ENCODE results near the gene EPHA2.
"Not testable (repeated sequence)": the region's sequence is repeated elsewhere in the genome, so short reads cannot be mapped to it uniquely, and the experiment has no call there.

EPHA2 gene

DNA sequence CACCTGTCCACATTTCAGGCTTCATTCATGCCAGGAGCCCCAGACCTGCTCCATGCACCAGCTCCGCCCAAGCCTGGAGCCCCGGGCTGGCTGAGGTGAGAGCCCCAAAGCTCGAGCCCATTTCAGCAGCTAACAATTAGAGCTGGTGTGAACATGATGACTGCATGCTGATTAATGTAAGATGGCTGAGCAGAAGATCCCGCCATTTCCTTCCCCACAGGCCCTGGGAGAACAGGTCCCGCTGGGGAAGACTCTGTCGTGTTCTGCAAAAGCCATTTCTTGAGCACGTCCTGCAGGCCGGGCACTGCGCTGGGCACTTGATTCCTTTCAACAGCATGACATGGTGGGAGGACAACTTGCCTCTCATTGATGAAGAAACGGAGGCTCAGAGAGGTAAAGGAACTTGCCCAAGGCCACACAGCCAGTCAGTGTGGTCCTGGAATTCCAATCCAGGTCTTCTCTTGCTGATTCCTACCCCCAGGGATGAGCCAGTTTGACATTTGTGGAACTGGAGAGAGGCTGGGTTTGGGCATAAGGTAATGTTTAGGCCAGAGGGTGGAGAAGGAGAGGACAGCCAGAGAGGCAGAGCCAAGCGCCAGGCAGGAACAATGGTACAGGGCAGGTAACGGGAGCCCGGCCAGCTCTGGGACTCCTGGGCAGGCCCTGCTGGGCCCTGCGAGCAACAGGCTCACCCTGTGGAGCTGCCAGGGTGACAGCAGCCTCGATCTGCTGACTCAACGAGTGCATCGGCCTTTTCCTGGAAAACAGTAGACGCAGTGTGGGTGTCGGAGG, 28.1 kb upstream of the EPHA2 start:
- no peak for DNase-seq (ENCODE audit: low read depth)

DNA sequence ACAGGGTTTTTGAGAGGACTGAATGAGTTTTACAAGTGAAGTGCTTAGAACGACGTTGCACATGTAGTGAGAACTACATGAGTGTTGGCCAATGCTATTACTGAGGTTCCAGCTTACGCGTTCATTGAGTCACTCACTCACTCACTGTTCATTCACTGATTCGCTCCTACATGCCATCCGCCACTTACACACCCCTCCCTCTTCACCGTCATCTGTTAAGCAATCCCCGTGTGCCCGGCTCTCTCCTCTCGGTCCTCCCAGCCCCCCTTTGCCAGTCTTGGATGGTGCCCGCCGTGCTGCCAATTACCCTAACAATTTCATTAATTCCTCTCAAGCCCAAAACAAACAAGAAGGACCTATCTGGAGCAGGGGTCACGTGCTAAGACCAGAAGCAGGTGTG, 27.3 kb upstream of the EPHA2 start:
- DNase-seq (ENCODE audit: low read depth): no peak

DNA sequence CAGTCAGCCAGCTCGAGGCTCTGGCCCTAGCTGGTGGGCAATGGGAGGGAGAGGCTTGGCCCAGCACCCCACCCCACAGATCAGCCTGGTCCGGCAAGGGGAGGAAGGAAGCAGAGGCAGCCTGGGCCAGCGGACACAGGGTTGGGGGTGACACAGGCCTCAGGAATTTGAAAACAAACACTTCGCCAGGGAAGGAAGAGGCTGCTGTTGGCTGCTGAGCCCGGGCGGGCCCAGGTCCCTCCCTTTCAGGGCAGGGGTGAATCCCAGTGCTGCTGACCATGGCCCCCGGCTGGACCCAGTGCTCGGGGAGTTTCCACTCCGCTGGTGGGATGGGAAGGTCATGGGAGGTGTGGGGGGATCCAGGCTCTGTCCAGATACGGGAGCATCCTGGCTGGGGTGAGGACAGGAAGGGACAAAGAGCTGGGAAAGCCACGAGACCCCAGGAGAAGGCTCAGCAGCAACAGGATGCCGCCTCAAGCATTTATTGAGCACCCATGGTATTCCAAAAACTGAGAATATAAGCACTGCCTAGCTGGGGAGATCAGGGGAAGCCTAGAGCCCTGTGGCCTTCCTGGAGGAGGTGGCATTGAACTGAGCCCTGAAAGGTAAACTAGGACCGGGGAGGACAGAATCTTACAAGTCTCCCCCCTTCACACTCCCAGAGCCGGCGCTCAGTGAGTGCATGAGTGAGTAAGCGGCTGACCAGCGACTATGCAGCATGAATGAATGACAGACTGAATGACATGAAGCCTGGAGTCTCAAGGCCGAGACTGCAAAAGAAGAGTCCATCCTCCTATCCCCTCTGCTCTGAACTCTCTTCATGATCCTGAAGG, 26.2 kb upstream of the EPHA2 start:
- no peak for DNase-seq (ENCODE audit: low read depth)

DNA sequence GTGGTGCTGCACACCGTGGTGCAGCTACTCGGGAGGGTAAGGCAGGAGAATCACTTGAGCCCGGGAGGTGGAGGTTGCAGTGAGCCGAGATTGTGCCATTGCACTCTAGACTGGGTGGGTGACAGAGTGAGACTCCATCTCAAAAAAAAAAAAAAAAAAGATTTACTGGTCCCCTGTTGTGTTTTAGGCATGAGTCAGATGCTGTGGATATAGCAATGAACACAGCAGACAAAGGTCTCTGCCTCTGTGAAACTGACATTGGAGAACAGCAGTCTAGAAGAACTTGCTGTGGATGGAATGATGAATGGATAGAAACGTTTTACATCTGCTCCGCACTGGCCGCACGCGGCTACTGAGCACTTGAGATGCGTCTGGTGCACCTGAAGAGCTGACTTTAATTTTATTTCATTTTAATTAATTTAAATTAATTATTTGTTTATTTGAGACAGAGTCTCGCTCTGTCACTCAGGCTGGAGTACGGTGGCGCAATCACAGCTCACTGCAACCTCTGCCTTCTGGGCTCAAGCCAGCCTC, 24.5 kb upstream of the EPHA2 start:
- DNase-seq (ENCODE audit: low read depth): no peak

DNA sequence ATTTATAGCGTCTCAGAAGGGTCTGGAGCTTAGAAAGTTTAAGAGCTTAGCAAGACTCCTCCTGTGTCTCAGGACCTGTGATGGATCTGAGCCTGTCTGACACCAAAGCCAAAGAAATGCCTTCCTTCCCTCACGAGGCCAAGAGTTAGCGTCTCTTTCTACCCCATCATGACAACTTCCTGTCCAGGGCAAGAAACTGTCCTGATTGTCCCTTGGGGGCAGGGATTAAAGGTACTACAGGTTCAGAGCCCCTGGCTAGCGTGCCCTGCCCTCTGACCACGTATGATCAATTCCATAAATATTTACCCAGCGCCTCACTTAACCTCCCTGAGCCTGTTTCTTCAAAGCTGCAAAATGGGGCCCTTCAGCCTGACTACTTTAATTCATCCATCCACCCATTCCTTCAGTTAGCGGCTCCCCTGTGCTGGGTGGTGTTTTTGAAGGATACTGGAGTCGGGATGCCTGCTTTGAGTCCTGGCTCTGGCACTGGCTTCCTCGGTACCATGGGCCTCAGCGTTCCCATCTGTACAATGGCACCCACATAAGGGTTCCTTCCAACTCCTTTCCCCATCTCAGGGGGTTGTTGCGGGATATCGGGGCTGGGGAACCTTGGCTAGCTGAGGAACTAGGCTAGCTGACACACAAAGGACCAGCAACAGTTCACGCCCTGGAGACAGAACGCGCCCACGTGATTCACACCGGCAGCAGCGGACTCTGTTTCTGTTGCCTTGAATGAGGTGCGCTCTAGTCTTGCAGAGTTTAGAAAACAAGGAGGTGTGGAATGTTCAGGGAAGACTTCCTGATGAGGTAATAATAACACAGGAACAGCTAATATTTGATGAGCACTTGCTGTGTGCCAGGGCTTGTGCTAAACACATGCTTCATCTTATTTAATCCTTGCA, 23.0 kb upstream of the EPHA2 start:
- DNase-seq (ENCODE audit: low read depth): no peak

DNA sequence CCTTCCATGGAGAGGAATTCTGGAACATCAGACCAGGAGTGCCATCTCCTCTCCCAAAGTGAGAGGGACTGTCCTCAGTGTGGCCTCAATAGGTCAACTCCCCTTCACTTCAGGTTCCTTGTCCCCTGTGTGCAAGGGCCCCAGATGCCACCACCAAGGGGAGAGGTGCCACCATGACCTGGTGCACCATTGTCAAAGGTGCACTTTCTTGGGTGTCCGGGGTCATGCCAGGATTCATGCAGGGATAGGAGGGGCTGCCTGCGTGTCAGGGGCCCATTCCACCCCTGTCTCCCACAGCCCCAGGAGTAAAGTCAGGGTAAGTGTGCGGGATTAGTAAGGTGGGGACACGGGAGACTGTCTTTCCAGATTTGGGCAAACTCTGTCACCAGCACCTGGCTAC, 21.4 kb upstream of the EPHA2 start:
- DNase-seq (ENCODE audit: low read depth): no peak

DNA sequence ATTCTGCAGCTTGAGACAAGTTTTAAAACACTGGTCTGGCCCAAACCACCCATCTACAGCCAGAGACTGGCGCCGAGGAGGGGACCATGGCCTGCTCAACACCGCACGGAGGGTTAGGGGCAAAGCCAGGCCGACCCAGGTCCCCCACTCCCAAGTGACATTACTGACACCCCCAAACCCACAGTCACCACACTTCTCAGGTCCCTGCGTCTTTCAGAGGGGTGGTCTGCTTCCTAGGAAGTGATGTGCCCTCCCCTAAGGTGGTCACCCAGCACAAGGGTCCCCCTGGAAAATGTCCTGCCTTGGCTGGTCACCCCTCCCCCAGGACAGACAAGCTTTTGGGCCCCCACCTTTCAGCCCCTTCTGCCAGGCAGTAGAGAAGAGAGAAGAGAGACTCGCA, 20.8 kb upstream of the EPHA2 start:
- no peak for DNase-seq (ENCODE audit: low read depth)

DNA sequence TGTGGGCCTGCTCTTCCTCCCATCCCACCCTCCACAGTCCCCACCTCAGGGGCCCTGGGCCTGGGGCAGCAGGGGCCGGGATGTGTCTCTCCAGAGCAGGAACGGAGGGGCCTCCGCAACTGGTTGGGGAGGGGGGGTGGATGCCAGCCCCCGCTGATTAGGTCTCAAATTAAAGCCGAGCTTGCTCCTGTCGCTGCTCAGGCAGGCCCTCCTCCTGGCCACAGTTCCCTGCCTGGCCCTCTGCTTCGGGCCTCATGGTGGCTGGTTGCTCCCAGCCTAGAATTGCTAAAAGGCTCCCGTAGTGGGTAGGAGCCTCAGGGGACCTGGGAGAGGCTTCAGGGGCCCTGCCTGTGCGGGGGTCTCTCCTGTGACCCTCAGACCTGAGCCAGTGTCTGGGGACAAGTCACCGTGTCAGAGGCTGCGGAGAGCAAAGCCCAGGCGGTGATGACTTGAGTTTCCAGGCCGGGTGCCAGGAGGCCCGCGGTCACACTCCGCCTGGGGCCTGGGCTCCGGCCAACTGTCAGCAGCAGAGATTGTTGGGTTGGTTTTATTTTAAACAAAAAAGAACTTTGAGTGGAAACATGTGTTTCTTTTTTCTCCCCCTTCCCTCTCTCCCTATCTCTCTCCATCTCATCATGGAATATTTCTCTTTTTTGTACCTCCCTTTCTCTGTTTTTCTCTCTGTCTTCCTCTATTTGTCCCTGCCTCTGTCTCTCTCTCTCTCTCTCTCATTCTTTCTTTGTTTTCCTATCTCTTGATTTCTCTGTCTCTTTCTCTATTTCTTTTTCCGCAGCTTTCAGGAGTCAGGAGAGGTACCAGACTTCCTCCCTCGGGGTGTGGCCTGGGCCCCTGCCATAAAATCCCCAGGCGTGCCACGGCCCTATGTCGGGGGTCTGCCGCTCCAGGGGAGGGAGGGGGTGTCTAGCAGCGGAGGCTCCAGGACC, 20.0 kb upstream of the EPHA2 start:
- no peak for DNase-seq (ENCODE audit: low read depth)

DNA sequence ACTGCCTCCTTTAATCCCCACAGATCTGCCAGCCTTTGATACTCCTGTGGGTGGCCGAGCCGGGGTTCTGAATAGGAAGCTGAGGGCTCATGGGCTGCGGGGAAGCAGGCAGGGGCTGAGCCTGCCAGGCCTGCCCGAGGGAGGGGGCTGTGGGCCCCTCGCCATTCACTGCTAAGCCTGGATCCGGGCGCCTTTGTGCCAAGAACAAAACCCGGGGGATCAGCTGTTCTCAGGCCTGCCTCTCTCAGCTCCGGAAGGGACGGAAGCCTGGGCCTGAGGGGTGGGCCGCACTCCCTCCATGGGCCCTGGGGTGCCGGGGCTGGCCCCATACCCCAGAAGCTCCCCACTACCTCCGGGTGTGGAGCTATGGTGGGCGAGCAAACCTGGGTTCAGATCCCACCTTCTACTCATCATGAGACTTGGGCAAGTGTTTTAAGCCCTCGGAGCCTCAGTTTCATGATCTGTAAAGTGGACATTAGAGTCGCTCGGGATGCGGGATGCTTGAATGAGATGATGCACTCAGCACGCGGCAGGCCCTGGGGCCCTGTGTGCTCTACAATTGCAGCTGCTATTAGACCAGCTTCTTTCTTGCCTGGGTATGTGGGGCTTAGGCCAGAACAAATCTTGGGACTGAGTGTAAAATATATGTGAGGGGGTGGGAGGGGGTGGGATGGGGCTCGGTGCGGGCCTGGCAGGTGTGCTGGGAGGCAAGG, 19.2 kb upstream of the EPHA2 start:
- no peak for DNase-seq (ENCODE audit: low read depth)

DNA sequence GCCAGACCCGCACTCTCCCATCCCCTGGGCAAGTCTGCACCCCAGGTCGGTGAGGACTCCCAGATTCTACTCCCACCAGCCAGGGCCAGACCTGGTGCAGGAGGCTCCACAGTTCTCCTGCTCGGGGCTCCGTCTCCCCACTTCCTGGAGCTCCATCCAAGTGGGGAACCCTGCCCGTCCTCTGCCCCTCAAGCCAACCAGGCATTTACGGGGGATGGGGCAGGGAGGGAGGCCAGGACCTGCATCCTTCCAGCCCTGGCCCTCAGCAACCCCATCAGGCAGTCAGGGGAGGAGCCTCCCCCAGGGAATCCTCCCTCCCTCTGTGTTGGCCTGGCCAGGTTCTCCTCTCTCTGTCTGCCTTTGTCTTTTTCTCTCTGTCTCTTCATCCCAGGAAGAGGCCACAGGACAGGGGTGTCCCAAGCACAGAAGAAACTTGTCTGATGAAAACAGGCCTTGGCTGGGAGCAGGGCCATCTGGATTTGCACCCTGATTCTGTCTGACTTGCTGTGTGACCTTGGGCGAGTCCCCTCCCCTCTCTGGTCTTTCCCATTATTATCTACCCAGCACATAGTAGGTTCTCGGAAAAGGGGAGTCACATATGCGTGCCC, 18.5 kb upstream of the EPHA2 start:
- DNase-seq (ENCODE audit: low read depth): no peak

DNA sequence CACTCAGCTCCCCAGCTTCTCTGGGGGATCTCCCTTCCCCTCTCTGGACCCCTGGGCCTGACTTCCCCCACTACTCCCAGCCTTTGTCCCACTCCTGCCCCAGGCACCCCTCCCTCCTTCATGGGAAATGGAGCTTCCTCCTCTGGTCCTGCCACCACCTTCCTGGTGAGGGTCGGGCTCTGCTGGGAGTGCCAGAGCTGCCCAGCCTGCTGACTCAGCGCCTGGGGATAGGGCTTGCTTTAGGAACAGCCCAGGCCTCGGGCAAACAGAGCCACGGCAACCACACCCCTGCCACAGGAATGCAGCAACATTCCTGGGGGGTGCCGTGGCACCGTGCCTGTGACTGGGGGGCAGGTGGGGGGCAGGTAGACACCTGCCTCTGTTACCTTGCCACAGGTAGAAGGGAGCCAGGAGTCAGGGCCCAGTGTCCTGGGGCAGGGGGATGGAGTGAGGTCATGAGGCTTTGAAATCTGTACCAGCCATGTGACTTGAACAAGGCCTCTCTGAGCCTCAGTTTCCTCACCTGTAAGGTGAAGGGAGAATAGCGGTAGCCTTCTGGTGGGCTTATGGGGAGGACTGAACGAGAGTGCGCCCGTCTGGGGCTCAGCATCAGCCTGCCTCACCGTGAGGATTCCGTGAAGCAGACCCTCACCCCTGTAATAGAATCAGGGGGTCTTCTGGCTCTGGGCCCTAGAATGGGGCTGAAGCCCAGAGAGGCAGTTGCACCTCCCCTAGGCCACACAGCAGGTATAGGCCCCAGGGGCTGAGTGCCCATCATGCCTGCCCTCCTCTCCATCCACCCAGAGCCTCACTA, 17.8 kb upstream of the EPHA2 start:
- DNase-seq (ENCODE audit: low read depth): no peak

DNA sequence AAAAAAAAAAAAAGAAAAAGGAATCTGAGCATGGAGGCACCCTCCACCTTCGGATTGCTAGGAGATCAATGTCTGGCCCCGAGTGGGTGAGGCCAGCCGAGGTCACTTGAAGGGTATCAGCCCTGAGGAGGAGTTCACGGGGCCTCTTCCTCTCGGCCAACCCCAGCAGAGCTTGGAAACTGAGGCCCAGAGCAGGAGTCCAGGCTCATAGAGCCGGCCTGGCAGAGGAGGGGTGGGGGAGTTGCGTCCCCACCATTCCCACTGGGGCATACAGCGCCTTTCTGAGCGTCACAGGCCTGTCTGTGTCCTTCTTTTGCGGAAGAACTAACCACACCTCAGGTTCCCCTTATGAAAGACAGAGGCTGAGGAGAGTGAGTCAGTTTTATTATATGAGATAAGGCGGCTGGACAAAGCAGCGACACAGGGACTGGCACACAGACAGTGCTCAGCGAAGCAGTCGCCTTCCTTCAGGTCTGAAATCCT, 17.1 kb upstream of the EPHA2 start:
- DNase-seq (ENCODE audit: low read depth): no peak

DNA sequence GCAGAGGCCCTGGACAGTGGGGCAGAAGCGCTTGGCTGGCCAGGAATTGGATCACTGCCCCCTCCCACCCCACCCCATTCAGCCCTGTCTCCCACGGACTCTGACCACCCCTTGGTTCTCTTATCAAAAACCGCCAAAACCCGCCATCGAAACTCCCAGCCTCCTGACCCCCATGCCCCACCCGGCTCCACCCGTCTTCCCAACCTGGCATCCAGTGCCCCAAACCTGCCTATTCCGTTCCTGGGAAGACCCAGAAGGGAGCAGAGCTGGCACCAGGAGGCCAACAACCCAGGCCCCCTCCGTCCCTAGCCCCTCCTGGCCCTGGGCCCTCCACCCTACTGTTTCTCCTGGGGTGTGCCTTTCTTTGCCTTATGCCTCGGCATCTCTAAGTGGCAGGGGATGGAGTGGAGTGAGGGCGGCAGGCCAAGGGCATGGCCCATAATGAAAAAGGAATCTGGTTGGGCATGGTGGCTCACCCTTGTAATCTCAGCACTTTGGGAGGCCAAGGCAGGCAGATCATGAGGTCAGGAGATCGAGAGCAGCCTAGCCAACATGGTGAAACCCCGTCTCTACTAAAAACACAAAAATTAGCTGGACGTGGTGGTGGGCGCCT, 16.5 kb upstream of the EPHA2 start:
- DNase-seq (ENCODE audit: low read depth): no peak

DNA sequence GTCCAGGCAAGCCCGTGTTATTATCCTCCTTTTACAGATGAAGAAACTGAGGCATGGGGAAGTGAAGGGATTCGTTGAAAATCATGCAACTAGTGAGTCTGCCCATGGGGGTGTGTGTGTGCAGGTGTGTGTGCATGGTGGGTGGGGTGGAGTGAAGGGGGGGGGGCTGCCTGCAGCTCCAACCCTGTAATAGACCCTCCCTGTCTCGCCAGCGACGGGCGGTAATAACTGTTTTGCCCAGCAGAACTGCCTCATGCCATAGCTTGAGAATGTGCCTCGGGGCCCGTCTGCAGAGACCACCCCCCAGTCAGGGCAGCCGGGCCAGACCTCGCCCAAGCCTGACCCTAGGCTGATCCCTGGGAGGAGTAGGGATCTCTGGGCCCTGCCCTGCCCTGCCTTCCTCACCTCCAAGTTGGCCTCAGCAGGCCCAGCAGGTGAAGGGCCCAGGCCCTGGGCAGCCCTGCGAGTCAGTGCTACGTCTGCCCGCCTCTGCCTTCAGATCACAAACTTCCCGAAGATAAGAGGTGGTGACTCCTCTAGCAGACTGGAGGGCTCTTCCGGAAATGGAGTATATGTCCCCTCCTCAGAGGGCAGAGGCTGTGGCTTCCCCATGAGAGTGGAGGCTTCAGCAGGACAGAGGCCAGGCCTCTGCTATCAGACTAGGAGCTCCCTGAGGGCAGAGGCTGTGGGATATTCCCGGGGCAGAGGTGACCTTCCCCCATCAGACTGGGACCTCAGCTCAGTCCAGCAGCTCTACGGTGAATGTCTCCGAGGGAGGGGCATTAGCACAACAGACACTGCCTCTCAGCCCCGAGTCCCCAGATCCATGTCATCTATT, 15.7 kb upstream of the EPHA2 start:
- no peak for DNase-seq (ENCODE audit: low read depth)

DNA sequence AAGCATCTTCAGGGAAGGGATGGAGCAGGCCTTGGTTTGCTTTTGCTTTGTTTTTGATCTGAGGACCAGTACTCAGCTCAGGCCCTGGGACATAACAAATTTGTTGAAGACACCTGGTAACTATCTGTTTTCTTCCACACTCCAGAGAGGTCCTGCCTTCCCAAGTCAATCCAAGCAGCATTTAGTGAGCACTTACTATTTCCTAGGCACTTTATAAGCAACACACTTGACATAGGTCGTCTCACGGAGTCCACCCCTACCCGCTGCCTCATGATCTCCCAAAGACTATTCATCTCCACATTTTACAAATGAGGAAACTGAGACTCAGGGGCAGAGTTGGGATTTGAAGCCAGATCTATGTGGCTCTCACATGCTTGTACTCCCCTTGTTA, 14.4 kb upstream of the EPHA2 start:
- DNase-seq (ENCODE audit: low read depth): no peak

DNA sequence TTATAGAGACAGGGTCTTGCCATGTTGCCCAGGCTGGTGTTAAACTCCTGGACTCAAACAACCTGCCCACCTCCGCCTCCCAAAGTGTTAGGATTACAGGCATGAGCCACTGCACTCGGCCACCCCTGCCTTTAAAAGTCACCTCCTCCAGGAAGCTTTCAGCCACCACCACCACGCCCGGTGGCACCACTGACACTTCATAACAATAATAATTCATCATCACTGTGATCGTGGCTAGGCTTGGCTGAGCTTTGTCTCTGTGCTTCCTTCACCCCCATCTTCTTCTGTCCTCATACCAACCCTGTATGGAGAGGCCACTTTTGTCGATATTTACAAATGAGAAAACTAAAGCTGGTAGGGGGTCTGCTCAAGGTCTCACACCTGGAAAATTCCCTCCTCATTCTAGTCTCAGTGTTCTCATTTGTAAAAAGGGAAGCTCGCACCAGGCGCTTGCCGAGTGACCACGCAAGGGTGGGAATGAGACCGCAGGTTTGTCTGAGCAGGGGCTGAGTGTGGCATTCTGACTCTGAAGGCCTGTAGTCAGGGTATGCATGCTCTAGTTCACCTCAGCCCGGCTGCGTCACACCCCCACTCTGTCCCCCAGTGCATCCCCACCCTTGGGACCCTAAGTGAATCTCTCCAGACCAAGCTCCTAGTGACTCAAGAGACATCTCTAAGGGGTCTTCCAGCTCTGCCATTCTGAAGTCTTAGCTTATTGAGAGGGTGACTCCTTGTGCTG, 12.9 kb upstream of the EPHA2 start:
- DNase-seq (ENCODE audit: low read depth): no peak

DNA sequence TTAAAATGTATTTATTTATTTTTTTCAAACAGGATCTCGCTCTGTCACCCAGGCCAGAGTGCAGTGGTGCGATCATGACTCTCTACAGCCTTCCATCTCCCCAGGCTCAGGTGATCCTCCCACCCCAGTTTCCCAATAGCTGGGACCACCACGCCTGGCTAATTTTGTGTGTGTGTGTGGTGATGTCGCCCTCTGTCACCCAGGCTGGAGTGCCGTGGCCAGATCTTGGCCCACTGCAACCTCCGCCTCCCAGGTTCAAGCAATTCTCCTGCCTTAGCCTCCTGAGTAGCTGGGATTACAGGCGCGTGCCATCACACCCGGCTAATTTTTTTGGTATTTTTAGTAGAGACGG, 12.3 kb upstream of the EPHA2 start:
- DNase-seq (ENCODE audit: low read depth): not testable (repeated sequence)

Data from activated T-helper 9 cell treated with anti-CD3 and anti-CD28 coated beads, Interleukin-2, amount 50 U/mL, for 16 hours (primary cell).